ENCODE results near the gene SPANXN2.
A peak's percentile ranks its signal among the peaks of the same experiment; 100 is the strongest.
"Not testable (repeated sequence)": the region's sequence is repeated elsewhere in the genome, so short reads cannot be mapped to it uniquely, and the experiment has no call there.

SPANXN2 gene, protein sequence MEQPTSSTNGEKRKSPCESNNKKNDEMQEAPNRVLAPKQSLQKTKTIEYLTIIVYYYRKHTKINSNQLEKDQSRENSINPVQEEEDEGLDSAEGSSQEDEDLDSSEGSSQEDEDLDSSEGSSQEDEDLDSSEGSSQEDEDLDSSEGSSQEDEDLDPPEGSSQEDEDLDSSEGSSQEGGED

DNA sequence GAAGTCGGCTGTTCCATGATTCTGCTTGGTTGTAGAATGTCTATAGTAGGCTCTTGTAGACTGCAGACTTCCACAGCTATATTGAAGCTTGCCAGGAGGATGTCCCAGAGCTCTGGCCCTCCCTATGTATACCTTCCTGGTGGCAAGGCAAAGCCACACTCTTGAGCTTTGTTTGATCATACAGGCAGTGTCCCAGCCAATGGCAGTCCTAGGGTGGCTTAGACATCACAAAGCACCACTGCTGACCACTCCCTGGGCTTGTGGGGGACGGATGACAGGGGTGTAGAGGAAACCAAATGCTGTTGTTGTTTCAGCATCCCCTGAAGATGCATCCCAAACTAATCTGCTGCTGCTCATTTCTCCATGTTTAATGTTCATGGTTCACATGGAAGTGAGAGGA is at the start of gene SPANXN2:
SPANXN2 (minus strand) TSS at position 101 of the 400 bp plus-strand sequence; CDS start at position 17, 84 bp downstream.
- not testable (repeated sequence) for H3K27me3 ChIP-seq (ENCODE audit: insufficient read depth, poor library complexity, severe bottlenecking); H3K9me3 ChIP-seq (ENCODE audit: severe bottlenecking); DNase-seq (ENCODE audit: low spot score); H3K4me3 ChIP-seq (ENCODE audit: severe bottlenecking); ATAC-seq (ENCODE audit: low read depth); H3K4me1 ChIP-seq (ENCODE audit: insufficient read depth, poor library complexity, severe bottlenecking); H3K27ac ChIP-seq (ENCODE audit: poor library complexity, severe bottlenecking); H3K36me3 ChIP-seq (ENCODE audit: low read depth)

DNA sequence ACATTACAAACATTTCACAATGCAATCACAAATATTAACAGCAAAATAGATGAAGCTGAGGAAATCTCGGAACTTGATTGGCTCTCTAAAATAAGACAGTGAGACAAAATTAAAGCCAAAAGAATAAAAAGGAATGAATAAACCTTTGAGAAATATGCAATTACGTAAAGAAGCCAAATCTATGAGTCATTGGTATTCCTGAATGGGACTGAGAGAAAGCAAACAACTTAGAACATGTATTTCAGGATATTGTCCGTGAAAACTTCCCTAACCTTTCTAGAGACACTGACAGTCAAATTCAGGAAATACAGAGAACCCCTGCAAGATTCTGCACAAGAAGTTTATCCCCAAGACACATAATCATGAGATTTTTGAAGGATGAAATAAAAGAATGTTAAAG is 48.4 kb upstream of the SPANXN2 start:
- ATAC-seq (ENCODE audit: low read depth), result peak; percentile 44; the same call in 1 of the 3 replicates
- TF ChIP-seq, protein P1, sequence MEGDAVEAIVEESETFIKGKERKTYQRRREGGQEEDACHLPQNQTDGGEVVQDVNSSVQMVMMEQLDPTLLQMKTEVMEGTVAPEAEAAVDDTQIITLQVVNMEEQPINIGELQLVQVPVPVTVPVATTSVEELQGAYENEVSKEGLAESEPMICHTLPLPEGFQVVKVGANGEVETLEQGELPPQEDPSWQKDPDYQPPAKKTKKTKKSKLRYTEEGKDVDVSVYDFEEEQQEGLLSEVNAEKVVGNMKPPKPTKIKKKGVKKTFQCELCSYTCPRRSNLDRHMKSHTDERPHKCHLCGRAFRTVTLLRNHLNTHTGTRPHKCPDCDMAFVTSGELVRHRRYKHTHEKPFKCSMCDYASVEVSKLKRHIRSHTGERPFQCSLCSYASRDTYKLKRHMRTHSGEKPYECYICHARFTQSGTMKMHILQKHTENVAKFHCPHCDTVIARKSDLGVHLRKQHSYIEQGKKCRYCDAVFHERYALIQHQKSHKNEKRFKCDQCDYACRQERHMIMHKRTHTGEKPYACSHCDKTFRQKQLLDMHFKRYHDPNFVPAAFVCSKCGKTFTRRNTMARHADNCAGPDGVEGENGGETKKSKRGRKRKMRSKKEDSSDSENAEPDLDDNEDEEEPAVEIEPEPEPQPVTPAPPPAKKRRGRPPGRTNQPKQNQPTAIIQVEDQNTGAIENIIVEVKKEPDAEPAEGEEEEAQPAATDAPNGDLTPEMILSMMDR (IDR thresholded peaks at IDR 0.05; ENCODE audit: poor library complexity, severe bottlenecking), result no peak
- DNase-seq (ENCODE audit: low spot score), result no peak

DNA sequence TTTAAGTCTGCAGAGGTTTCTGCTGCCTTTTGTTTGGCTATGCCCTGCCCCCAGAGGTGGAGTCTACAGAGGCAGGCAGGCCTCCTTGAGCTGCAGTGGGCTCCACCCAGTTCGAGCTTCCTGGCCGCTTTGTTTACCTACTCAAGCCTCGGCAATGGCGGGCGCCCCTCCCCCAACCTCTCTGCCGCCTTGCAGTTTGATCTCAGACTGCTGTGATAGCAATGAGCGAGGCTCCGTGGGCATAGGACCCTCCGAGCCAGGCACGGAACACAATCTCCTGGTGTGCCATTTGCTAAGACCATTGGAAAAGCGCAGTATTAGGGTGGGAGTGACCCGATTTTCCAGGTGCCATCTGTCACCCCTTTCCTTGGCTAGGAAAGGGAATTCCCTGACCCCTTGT is 47.2 kb upstream of the SPANXN2 start:
- not testable (repeated sequence) for H3K27ac ChIP-seq (ENCODE audit: poor library complexity, severe bottlenecking); ATAC-seq (ENCODE audit: low read depth); H3K9me3 ChIP-seq (ENCODE audit: severe bottlenecking); DNase-seq (ENCODE audit: low spot score); H3K4me1 ChIP-seq (ENCODE audit: insufficient read depth, poor library complexity, severe bottlenecking); H3K36me3 ChIP-seq (ENCODE audit: low read depth); H3K27me3 ChIP-seq (ENCODE audit: insufficient read depth, poor library complexity, severe bottlenecking); H3K4me3 ChIP-seq (ENCODE audit: severe bottlenecking)

More for the DNA sequence above, 48.4 kb upstream of the SPANXN2 start:
- Histone ChIP-seq H3K36me3 (ENCODE audit: low read depth) (no peaks in the 10 kb centered on the region), H3K27ac (ENCODE audit: poor library complexity, severe bottlenecking) (no peak overlapping the region), H3K27me3 (ENCODE audit: insufficient read depth, poor library complexity, severe bottlenecking) (no peaks in the 10 kb centered on the region), H3K4me3 (ENCODE audit: severe bottlenecking) (no peak overlapping the region), H3K9me3 (ENCODE audit: severe bottlenecking) (no peaks in the 10 kb centered on the region), H3K4me1 (ENCODE audit: insufficient read depth, poor library complexity, severe bottlenecking) (no peaks in the 10 kb centered on the region)

DNA sequence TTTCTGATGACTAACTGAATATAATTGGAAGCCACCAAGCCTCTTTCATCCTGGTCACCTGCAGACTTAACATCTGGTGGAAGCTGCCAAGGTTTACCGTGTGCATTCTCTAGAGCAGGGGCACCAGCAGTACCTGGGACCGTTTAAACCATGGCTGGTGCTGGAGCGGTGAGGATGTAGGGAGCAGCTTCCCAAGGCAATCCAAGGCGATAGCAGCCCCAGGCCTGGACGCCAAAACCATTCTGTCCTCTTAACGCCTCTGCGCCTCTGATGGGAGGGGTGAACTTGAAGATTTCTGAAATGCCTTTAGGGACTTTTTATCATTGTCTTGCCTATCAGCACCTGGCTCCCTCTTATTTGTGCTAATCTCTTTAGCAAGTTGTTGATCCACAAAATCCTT is 37.3 kb upstream of the SPANXN2 start:
- Histone ChIP-seq H3K4me3 (ENCODE audit: severe bottlenecking) (no peak overlapping the region), H3K27me3 (ENCODE audit: insufficient read depth, poor library complexity, severe bottlenecking) (no peaks in the 10 kb centered on the region), H3K4me1 (ENCODE audit: insufficient read depth, poor library complexity, severe bottlenecking) (no peaks in the 10 kb centered on the region), H3K9me3 (ENCODE audit: severe bottlenecking) (no peaks in the 10 kb centered on the region), H3K27ac (ENCODE audit: poor library complexity, severe bottlenecking) (no peak overlapping the region), H3K36me3 (ENCODE audit: low read depth) (no peaks in the 10 kb centered on the region)
- DNase-seq (ENCODE audit: low spot score) (no peak), ATAC-seq (ENCODE audit: low read depth) (no peak)
- TF ChIP-seq, protein P1 (IDR thresholded peaks at IDR 0.05; ENCODE audit: poor library complexity, severe bottlenecking), result no peak

DNA sequence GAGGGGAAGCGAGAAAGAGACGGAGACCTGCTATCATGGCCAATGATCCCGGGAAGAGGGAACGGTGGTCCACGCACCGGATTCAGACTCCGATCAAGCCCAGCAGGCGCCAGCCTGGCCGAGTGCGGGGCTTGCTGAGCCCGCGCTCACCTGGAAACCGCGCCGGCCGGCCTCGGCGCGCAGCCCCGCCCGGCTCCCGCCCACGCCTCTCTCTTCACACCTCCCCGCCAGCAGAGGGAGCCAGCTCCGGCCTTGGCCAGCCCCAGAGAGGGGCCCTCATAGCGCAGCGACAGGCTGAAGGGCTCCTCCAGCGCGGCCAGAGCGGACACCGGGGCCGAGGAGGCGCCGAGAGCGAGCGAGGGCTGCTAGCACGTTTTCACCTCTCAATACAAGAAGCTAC is 36.8 kb upstream of the SPANXN2 start:
- Histone ChIP-seq H3K27me3 (ENCODE audit: insufficient read depth, poor library complexity, severe bottlenecking) (no peaks in the 10 kb centered on the region), H3K27ac (ENCODE audit: poor library complexity, severe bottlenecking) (no peak overlapping the region), H3K9me3 (ENCODE audit: severe bottlenecking) (no peaks in the 10 kb centered on the region), H3K4me3 (ENCODE audit: severe bottlenecking) (no peak overlapping the region), H3K4me1 (ENCODE audit: insufficient read depth, poor library complexity, severe bottlenecking) (no peaks in the 10 kb centered on the region), H3K36me3 (ENCODE audit: low read depth) (no peaks in the 10 kb centered on the region)
- no peak for ATAC-seq (ENCODE audit: low read depth)
- TF ChIP-seq, protein P1 (IDR thresholded peaks at IDR 0.05; ENCODE audit: poor library complexity, severe bottlenecking), result no peak
- DNase-seq (ENCODE audit: low spot score), result no peak

DNA sequence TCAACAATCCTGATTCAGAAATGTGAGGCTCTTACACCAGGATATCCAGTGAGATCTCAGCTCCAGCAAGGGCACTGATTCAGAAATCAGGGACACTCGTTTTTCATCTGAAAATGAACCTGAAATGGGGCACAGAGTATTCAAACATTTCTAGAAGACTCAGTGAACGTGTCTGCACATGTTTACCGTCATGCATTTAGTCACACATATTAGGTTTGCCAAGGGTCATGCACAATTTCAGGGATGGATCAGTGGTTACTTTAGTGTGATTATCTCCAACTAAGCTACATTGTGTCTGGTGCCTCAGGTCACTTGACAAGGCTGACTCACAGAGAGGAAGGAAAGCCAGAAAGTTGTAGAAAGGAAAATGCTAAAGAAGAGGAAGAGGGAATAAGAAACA is 33.6 kb upstream of the SPANXN2 start:
- Histone ChIP-seq H3K9me3 (ENCODE audit: severe bottlenecking) (no peaks in the 10 kb centered on the region), H3K27ac (ENCODE audit: poor library complexity, severe bottlenecking) (no peak overlapping the region), H3K4me1 (ENCODE audit: insufficient read depth, poor library complexity, severe bottlenecking) (no peaks in the 10 kb centered on the region), H3K36me3 (ENCODE audit: low read depth) (no peaks in the 10 kb centered on the region), H3K4me3 (ENCODE audit: severe bottlenecking) (no peak overlapping the region), H3K27me3 (ENCODE audit: insufficient read depth, poor library complexity, severe bottlenecking) (no peaks in the 10 kb centered on the region)
- TF ChIP-seq, protein P1 (IDR thresholded peaks at IDR 0.05; ENCODE audit: poor library complexity, severe bottlenecking), result no peak
- no peak for ATAC-seq (ENCODE audit: low read depth)
- DNase-seq (ENCODE audit: low spot score), result no peak
